IMR-90 (cell line): ENCODE results near the gene GRIK1. TPM values are rescaled to one million over a fixed set of nuclear protein-coding genes. Genes with fewer than 3 reads are reported as not detected.

Source experiments
- ATAC-seq: fragments of 200-7000 bp; cut with Tn5 transposase; 2 replicates; pipeline ENCODE4 v1.9.1; 2020; ENCODE audit warnings: low read depth, mild to moderate bottlenecking, moderate library complexity
- BruUV-seq: library from RNA; stranded (reverse); fragments of 400-500 nt; replicated peaks from 2 replicates; lab custom pipeline; 2021; lab: Mats Ljungman, UMichigan
- CTCF ChIA-PET: fragments of 300-600 bp; formaldehyde crosslinking; extraction: SDS; loops from one replicate; lab custom pipeline; 2021; ENCODE audit warnings: antibody characterized with exemption; lab: Yijun Ruan, JAX
- POLR2A ChIA-PET: fragments of 300-600 bp; sonication (Branson Sonifier 250); formaldehyde crosslinking; loops from one replicate; lab custom pipeline; 2022; ENCODE audit warnings: antibody characterized with exemption; ENCODE audit not compliant: unreplicated experiment; lab: Charles Lee
- DNase-seq: peaks from one replicate; pipeline ENCODE4 v3.0.0; 2013
- H2AFZ ChIP-seq: replicated peaks from 2 replicates; pipeline ENCODE3; 2013; ENCODE audit warnings: low read length, mild to moderate bottlenecking; ENCODE audit not compliant: poor library complexity
- H2AK5ac ChIP-seq: 2 replicates; pipeline ENCODE4 v1.6.1; 2013; ENCODE audit warnings: low read depth, low read length, inconsistent platforms
- H2AK9ac ChIP-seq: replicated peaks from 2 replicates; pipeline ENCODE3; 2013; ENCODE audit warnings: mild to moderate bottlenecking, low read depth, low read length, moderate library complexity; ENCODE audit not compliant: poor library complexity
- H2BK120ac ChIP-seq: 2 replicates; pipeline ENCODE4 v1.6.1; 2013; ENCODE audit warnings: low read depth, low read length, inconsistent platforms
- H2BK15ac ChIP-seq: 3 replicates; pipeline ENCODE4 v1.6.1; 2013; ENCODE audit warnings: low read depth, low read length, inconsistent platforms
- H2BK20ac ChIP-seq: 2 replicates; pipeline ENCODE4 v1.6.1; 2013; ENCODE audit warnings: low read depth, mild to moderate bottlenecking, inconsistent platforms, low read length, moderate library complexity
- H2BK5ac ChIP-seq: 2 replicates; pipeline ENCODE4 v1.6.1; 2013; ENCODE audit warnings: mild to moderate bottlenecking, low read depth, low read length, inconsistent platforms; ENCODE audit not compliant: poor library complexity, severe bottlenecking
- H3K14ac ChIP-seq: replicated peaks from 2 replicates; pipeline ENCODE4 v1.6.1; 2013; ENCODE audit warnings: low read depth, low read length, inconsistent platforms
- H3K18ac ChIP-seq: 2 replicates; pipeline ENCODE4 v1.6.1; 2013; ENCODE audit warnings: low read depth, low read length, control low read depth
- H3K23ac ChIP-seq: 2 replicates; pipeline ENCODE4 v1.6.1; 2013; ENCODE audit warnings: low read depth, low read length, inconsistent platforms
- H3K27ac ChIP-seq: 2 replicates; pipeline ENCODE4 v1.5.1; 2013; ENCODE audit warnings: mild to moderate bottlenecking, control low read depth, low read length; ENCODE audit not compliant: insufficient read depth
- H3K27me3 ChIP-seq: 2 replicates; pipeline ENCODE4 v1.6.1; 2013; ENCODE audit warnings: low read length; ENCODE audit not compliant: control insufficient read depth, insufficient read depth
- H3K36me3 ChIP-seq: 2 replicates; pipeline ENCODE4 v1.6.1; 2013; ENCODE audit warnings: low read length, mixed read lengths; ENCODE audit not compliant: control insufficient read depth, insufficient read depth
- H3K4ac ChIP-seq: 2 replicates; pipeline ENCODE4 v1.6.1; 2013; ENCODE audit warnings: low read depth, low read length, inconsistent platforms
- H3K4me1 ChIP-seq: 2 replicates; pipeline ENCODE4 v1.6.1; 2013; ENCODE audit warnings: low read length, mixed read lengths; ENCODE audit not compliant: control insufficient read depth, insufficient read depth
- H3K4me2 ChIP-seq: 2 replicates; pipeline ENCODE4 v1.6.1; 2013; ENCODE audit warnings: low read depth, mild to moderate bottlenecking, control low read depth, low read length, moderate library complexity
- H3K4me3 ChIP-seq: 2 replicates; pipeline ENCODE4 v1.5.1; 2013; ENCODE audit warnings: low read depth, mild to moderate bottlenecking, control low read depth, low read length, moderate library complexity; ENCODE audit not compliant: insufficient read depth
- H3K56ac ChIP-seq: 2 replicates; pipeline ENCODE4 v1.6.1; 2013; ENCODE audit warnings: low read length, inconsistent platforms; ENCODE audit not compliant: insufficient read depth; ENCODE audit errors: extremely low read depth
- H3K79me1 ChIP-seq, 2 experiments: 2 replicates each; pipeline ENCODE4 v1.6.1; 2013; ENCODE audit warnings: low read length in 2 of 2, inconsistent platforms in 1 of 2, low read depth in 1 of 2
- H3K9ac ChIP-seq: 2 replicates; pipeline ENCODE4 v1.6.1; 2013; ENCODE audit warnings: low read depth, low read length, control low read depth
- H3K9me1 ChIP-seq: 2 replicates; pipeline ENCODE4 v1.6.1; 2013; ENCODE audit warnings: low read length, inconsistent platforms; ENCODE audit not compliant: insufficient read depth
- H3K9me3 ChIP-seq: 2 replicates; pipeline ENCODE4 v1.6.1; 2013; ENCODE audit warnings: low read length; ENCODE audit not compliant: control insufficient read depth, insufficient read depth
- H4K20me1 ChIP-seq: 2 replicates; pipeline ENCODE4 v1.6.1; 2013; ENCODE audit warnings: low read length, inconsistent platforms; ENCODE audit not compliant: insufficient read depth
- H4K5ac ChIP-seq: 2 replicates; pipeline ENCODE4 v1.6.1; 2013; ENCODE audit warnings: mild to moderate bottlenecking, low read depth, low read length, control low read depth
- H4K8ac ChIP-seq, 2 experiments: 2 replicates each; pipeline ENCODE4 v1.6.1; 2013; ENCODE audit warnings: low read depth in 2 of 2, low read length in 2 of 2, control low read depth in 1 of 2, inconsistent platforms in 1 of 2
- H4K91ac ChIP-seq: 2 replicates; pipeline ENCODE4 v1.6.1; 2013; ENCODE audit warnings: low read depth, low read length, inconsistent platforms; ENCODE audit not compliant: insufficient read depth
- BHLHE40 ChIP-seq: fragments of 150-350 bp; IDR thresholded peaks from 2 replicates; pipeline ENCODE4 v1.6.1; 2016; ENCODE audit warnings: mild to moderate bottlenecking, low read depth, low read length
- CHD1 ChIP-seq: IDR thresholded peaks from 2 replicates; pipeline ENCODE4 v1.6.1; 2012; ENCODE audit warnings: low read depth, low read length, improper control_type of control experiment
- CTCF ChIP-seq: conservative IDR thresholded peaks from 2 replicates; pipeline ENCODE4 v1.5.1; 2012; ENCODE audit warnings: mild to moderate bottlenecking, low read depth, low read length, improper control_type of control experiment
- FOS ChIP-seq: fragments of 150-350 bp; IDR thresholded peaks from 2 replicates; pipeline ENCODE4 v1.6.1; 2016; ENCODE audit warnings: low read depth, low read length
- MAFK ChIP-seq: IDR thresholded peaks from 2 replicates; pipeline ENCODE4 v1.6.1; 2012; ENCODE audit warnings: low read depth, low read length, improper control_type of control experiment
- MAZ ChIP-seq: IDR thresholded peaks from 2 replicates; pipeline ENCODE4 v1.6.1; 2012; ENCODE audit warnings: low read depth, mild to moderate bottlenecking, low read length, improper control_type of control experiment, moderate library complexity, borderline replicate concordance
- MXI1 ChIP-seq: IDR thresholded peaks from 2 replicates; pipeline ENCODE4 v1.6.1; 2012; ENCODE audit warnings: low read depth, mild to moderate bottlenecking, low read length, moderate library complexity, borderline replicate concordance
- NFE2L2 ChIP-seq: fragments of 150-350 bp; IDR thresholded peaks from 2 replicates; pipeline ENCODE4 v1.6.1; 2016; ENCODE audit warnings: low read depth, mild to moderate bottlenecking, low read length
- POLR2A ChIP-seq: IDR thresholded peaks from 2 replicates; pipeline ENCODE4 v1.6.1; 2012; ENCODE audit warnings: mild to moderate bottlenecking, low read depth, low read length
- RAD21 ChIP-seq: IDR thresholded peaks from 2 replicates; pipeline ENCODE4 v1.6.1; 2012; ENCODE audit warnings: low read length, improper control_type of control experiment
- RCOR1 ChIP-seq: IDR thresholded peaks from 2 replicates; pipeline ENCODE4 v1.6.1; 2012; ENCODE audit warnings: mild to moderate bottlenecking, low read length, improper control_type of control experiment; ENCODE audit not compliant: insufficient replicate concordance
- SMC3 ChIP-seq: fragments of 150-350 bp; IDR thresholded peaks from 2 replicates; pipeline ENCODE4 v1.6.1; 2016; ENCODE audit warnings: low read depth, mild to moderate bottlenecking, antibody characterized with exemption, low read length, moderate library complexity
- WGBS, 2 experiments: methylation state at CpG; one replicate each; pipeline versions ENCODE4 v1.1.5 to v1.1.7; 2013; ENCODE audit warnings: missing lambda C conversion rate in 2 of 2; ENCODE audit not compliant: insufficient read length in 1 of 2; ENCODE audit errors: extremely low coverage in 2 of 2; 5-methylcytosine and 5-hydroxymethylcytosine counted together
- dilution Hi-C: fragments of 300-500 bp; cut with HindIII; formaldehyde crosslinking; loops from one replicate; pipeline ENCODE4 v1.14.3; 2018; ENCODE audit warnings: low sequenced_read_pairs; ENCODE audit not compliant: unreplicated experiment
- in situ Hi-C: fragments of 300-500 bp; cut with MboI; formaldehyde crosslinking; loops from 3 replicates; pipeline ENCODE4 v1.14.3; 2019; ENCODE audit warnings: low sequenced_read_pairs, inconsistent platforms, mixed read lengths
- intact Hi-C: fragments of 100-400 bp; cut with micrococcal nuclease; formaldehyde crosslinking; loops from 2 replicates; pipeline ENCODE4 v1.10.0; 2022
- polyA plus RNA-seq, 3 experiments: library from polyadenylated mRNA; depleted of rRNA; stranded (reverse); fragments of >200 nt; gene quantifications; 2 replicates each; pipeline ENCODE4 v1.2.3, GENCODE V29; 2012; ENCODE audit warnings: low replicate concordance in 1 of 3
- total RNA-seq: library from RNA; depleted of rRNA; stranded (reverse); fragments of >200 nt; gene quantifications from 2 replicates; pipeline ENCODE4 v1.2.3, GENCODE V29; 2012
- TF ChIP-seq, protein P1 (sequence below): fragments of 150-350 bp; IDR thresholded peaks from 2 replicates; pipeline ENCODE4 v1.6.1; 2016; ENCODE audit warnings: low read depth, mild to moderate bottlenecking, low read length, moderate library complexity, borderline replicate concordance

GRIK1 gene
- total and polyA plus RNA-seq, 2 of the 4 experiments (the other 2 are of a cell fraction): not detected

DNA sequence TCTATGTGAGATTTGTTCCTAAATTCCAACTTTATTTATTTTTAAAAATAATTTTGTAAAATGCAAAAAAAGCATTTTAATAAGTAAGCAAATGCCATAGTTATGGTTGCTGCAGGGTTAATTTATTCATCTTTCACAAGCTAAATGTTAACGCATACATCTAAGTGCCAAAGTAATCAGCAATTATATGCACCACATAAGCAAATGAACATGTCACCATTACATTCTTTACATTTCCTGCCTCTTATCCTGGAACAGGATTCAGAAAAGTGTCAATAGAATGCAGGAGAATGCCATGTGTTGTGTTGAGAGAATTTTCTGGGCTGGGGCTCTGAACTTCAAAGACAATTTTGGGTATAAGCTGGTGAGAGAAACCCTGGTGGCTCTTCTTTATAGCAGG is 136.6 kb downstream of the GRIK1 start:
- Histone ChIP-seq H3K79me1 (no peaks in the 10 kb centered on the region), H4K5ac (no peak overlapping the region), H3K4me2 (no peak overlapping the region), H2BK5ac (no peak overlapping the region), H3K27me3 (peaks cover 7% of the 10 kb centered on the region; the same call in 1 of the 2 replicates), H2BK120ac (no peak overlapping the region), H3K23ac (no peak overlapping the region), H4K20me1 (no peaks in the 10 kb centered on the region), H3K4me1 (no peaks in the 10 kb centered on the region), H3K36me3 (no peaks in the 10 kb centered on the region), H3K4ac (no peak overlapping the region), H3K56ac (no peak overlapping the region), H2AFZ (no peak overlapping the region), H3K27ac (no peak overlapping the region), H3K9me3 (no peaks in the 10 kb centered on the region), H2BK15ac (no peak overlapping the region), H3K9me1 (no peaks in the 10 kb centered on the region), H4K91ac (no peak overlapping the region), H3K4me3 (no peak overlapping the region), H3K9ac (no peak overlapping the region), H4K8ac (no peak overlapping the region), H3K14ac (no peak overlapping the region), H2AK5ac (no peak overlapping the region), H2BK20ac (no peak overlapping the region), H3K18ac (no peak overlapping the region), H2AK9ac (no peak overlapping the region)
- in situ Hi-C loops: no loop called here
- whole genome bisulfite sequencing, 2 experiments: no CpG with 5 or more reads among the region's 1 CpG
- BruUV-seq: no TSS peak
- dilution Hi-C loops: no loop called here
- no peak for ATAC-seq
- CTCF ChIA-PET: no interaction called here
- DNase-seq: no peak
- POLR2A ChIA-PET: no interaction called here
- intact Hi-C loops: no loop called here
- TF ChIP-seq MAFK (no peak), RCOR1 (no peak), CHD1 (no peak), POLR2A (no peak), CTCF (no peak), RAD21 (no peak), NFE2L2 (no peak), MXI1 (no peak), BHLHE40 (no peak), SMC3 (no peak), MAZ (no peak), FOS (no peak)
- TF ChIP-seq, protein P1, sequence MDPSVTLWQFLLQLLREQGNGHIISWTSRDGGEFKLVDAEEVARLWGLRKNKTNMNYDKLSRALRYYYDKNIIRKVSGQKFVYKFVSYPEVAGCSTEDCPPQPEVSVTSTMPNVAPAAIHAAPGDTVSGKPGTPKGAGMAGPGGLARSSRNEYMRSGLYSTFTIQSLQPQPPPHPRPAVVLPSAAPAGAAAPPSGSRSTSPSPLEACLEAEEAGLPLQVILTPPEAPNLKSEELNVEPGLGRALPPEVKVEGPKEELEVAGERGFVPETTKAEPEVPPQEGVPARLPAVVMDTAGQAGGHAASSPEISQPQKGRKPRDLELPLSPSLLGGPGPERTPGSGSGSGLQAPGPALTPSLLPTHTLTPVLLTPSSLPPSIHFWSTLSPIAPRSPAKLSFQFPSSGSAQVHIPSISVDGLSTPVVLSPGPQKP: no peak
